Putamen (tissue), 1 donor: ENCODE data around the gene MSMP.

Source experiments
- DNase-seq: peaks from one replicate; pipeline ENCODE4 v3.0.0-alpha.2; 2016; ENCODE audit warnings: low spot score

Gene MSMP, protein sequence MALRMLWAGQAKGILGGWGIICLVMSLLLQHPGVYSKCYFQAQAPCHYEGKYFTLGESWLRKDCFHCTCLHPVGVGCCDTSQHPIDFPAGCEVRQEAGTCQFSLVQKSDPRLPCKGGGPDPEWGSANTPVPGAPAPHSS

GRCh38 chr9:35754264-35754663 is at the start of gene MSMP:
Gene MSMP (minus strand): TSS chr9:35754276. CDS start chr9:35754129, 147 bp downstream.
- DNase-seq, result no peak

DNA sequence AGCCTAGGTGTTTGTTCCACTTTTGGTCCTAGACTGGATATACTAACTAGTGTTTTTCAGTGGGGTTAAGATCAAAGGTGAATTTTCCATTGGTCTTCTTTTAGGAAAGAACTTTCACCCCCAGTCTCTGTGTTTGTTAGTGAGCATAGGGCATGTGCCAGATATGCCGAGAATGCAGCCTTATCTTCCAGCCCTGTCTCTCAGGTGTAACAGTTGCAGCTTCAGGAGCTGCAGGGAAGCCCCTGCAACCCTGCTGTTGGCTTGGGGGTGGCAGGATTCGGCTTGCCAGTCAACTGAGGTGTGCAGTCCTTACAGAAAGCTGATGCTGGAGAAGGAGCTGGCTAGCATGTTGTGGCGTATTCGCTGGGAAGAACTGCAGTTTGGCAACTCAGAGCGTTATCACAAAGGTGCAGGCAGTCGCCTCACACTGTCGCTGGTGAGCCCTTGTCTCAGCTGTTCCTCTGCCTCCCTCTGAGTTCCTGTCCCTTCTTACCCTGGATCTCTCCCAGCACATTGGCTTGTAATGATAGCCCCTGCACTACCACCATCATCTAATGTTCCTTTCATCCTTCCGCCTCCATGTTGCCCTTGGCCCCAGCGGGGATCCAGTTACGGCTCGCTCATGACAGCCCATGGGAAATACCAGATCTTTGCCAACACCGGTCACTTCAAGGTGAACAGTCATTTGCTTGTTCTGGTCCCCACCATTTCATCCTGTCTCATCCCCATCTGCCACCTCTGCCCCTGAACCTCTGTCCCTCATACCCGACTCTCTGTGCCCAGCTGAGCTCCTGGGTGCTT is 47.5 kb upstream of the MSMP start:
- DNase-seq, result no peak

DNA sequence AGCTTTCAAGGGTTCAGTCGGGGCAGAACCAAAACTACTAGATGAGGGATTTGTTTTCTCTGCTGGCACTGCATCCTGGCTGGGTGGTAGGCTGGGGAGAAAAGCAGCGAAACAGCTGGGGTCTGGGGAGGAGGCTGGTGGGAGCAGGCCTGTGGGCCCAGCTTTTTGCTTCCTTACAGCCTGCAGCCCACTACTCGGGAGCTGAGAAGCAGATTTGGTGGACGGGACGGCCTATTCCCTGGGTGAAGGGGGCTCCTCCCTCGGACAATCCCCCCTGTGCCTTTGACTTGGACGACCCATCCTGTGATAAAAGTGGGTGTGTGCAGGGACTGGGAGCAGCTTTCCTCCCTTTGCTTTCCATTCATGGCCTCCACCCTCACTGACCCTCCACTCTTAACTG is 46.5 kb upstream of the MSMP start:
- DNase-seq, result no peak

DNA sequence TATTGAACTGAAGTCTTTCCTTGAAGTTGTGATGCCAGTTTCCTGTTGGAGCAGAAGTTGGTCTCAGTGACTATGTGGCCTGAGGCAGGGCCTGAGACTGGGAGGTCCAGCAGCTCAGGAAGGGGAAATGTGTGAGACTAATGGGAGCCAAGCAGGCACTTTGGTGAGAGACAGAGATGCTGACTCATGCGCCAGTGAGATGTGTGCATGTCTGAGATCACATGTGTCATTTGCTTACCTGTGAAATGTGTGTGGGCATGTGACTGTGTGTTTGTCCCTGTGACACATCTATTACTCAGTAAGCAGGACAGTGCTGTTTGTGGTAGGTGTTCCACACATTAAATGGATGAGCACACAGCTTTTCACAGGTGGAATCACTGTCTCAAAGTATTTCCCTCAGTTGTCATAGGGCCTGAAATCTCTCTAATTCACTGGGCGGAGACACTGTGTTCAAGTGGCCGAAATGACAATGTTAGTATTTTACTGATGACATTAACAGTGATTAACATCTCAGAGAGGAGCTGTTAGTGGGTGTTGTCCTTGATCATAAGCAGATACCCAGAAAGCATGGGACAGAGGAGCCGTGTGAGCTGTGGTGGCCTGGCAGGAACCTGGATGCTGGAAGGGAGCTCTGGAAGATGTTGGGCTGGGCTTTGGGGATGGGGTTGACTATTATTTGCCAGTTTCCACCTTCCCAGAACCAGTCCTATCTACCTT is 44.7 kb upstream of the MSMP start:
- DNase-seq, result no peak

DNA sequence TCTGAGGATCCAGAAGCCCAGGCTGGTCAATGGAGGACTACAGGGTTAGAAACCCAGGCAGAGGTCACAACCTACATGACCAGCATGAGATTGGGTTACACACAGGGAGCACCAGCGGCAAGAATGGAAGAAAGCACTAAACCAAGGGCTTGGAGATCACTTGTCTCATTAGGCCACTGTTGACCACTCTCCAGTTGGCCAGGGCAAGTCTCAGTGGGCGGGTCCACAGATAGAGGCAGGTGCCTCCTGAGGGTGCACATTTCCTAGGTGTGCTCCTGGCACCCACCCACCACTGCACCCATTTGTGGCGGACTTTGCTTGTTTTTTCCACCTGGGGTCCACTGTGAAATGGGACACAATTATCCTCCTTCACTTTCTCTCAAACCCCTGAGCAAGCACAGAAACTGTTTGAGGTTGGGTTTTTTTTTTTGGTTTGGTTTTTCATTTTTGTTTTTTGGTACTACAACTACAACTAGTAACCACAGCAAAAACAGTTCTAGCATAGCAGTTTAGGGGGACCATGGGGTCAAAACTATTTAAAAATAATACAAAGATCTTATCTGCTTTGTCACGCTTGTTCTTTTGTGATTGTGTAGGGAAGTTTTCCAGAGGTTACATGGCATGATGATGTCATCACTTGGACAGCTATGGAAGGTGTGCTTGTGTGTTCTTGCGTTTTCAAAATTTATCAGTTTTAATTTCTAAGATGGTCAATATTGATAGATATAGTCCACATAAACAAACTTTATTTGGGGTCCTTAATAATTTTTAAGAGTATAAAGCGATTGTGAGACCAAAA is 43.4 kb upstream of the MSMP start:
- DNase-seq, result no peak

DNA sequence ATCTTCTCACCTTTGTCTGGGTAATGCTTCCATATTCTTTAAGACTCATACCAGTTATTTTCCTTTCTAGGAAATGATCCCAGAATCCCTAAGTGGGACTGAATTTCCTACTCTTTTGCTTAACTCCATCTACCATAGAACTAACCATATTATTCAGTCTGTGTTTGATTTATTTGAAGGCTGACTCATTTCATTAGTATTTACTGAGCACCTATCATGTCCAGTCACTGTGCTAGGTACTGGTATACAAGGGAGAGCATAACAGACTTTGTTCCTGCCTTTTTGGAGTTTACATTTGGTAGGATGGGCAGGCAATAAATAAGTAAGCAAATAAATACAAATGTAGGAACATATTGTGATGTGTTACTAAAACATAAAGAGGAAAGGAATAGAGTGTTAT is 41.6 kb upstream of the MSMP start:
- DNase-seq, result no peak

GRCh38 chr9:35793461-35793860 is 39.4 kb upstream of the MSMP start:
- no peak for DNase-seq

DNA sequence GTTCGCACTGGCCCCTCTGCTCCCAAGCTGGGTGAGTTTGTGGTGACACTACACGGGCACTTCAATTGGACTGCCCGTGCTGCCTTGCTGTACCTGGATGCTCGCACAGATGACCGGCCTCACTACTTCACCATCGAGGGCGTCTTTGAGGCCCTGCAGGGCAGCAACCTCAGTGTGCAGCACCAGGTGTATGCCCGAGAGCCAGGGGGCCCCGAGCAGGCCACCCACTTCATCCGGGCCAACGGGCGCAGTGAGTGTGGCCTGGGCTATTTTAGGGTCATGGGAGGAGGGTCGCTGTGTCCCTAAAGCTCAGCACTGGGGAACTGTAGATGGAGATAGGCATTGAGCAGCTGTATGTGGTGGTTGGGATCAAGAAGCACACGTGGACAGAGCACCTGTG is 38.8 kb upstream of the MSMP start:
- DNase-seq, result no peak

DNA sequence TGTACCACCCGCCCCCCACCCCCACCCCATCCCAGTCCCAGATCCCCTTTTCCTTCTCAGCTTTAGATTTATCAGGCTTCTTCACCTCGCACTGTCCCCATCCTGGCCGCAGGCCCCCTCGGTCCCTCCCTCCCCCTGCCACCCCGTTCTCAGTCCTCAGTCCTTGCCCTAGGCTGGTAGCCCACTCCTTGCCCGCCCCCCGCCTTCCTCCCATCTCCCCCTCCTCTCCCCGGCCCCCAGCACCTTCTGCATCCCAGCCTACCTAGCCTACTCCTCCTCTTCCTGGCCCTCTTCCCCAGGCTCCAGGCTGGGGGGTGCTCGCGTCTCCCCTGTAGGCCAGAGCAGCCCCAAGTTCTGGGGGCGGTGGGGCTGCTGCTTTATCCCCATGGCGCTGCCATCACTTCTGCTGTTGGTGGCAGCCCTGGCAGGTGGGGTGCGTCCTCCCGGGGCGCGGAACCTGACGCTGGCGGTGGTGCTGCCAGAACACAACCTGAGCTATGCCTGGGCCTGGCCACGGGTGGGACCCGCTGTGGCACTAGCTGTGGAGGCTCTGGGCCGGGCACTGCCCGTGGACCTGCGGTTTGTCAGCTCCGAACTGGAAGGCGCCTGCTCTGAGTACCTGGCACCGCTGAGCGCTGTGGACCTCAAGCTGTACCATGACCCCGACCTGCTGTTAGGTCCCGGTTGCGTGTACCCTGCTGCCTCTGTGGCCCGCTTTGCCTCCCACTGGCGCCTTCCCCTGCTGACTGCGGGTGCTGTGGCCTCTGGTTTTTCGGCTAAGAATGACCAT is 38.1 kb upstream of the MSMP start:
- no peak for DNase-seq

- no peak for DNase-seq
These were observed 37.3 kb upstream of the MSMP start, which contains the start of gene NPR2 for GRCh38 chr9:35791297-35791921. Gene NPR2 (plus strand): TSS chr9:35791591. CDS start chr9:35792409, 818 bp downstream.

- peak; percentile 80 for DNase-seq
These were observed 36.6 kb upstream of the MSMP start for GRCh38 chr9:35790385-35791296.

GRCh38 chr9:35790025-35790384 is 35.9 kb upstream of the MSMP start:
- no peak for DNase-seq

DNA sequence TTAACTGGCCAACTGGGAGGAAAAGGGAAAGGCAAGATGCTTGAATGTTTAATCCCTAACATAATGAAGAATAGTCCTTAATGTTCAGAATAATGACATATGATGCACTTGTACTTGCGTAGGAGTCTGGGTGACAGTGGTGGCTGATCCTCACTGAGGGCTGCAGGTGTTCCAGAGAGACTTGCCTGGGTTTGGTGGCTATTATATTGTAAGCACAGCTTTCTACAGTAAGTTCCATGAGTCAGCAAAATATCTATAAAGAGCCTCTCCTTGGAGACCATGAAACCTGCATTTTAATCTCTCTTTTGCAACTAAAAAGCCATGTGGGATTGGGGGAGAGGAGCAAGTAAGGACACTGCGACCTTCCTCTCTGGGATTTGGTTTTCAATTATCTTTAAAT is 35.5 kb upstream of the MSMP start:
- DNase-seq, result no peak

- no peak for DNase-seq
These were observed 29.3 kb upstream of the MSMP start for GRCh38 chr9:35783418-35783817.

GRCh38 chr9:35781066-35781465 is 27.0 kb upstream of the MSMP start:
- DNase-seq, result no peak

GRCh38 chr9:35778496-35778895 is 24.4 kb upstream of the MSMP start:
- no peak for DNase-seq

DNA sequence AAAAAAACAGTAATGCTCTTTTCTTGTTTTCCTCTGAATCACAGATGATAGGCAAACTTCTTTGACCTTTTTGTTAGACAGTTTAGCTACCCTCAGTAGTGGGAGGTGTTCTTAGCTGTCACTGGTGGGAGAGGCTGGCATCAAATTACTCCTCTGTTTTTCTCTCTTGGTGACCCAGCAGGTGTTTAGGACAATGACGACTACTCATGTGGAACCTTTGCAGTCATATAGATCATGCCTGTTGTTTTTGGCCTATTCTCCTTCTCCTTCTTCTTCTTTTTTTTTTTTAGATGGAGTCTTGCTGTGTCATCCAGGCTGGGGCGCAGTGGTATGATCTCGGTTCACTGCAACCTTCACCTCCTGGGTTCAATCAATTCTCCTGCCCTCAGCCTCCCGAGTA is 21.9 kb upstream of the MSMP start:
- DNase-seq, result no peak

- no peak for DNase-seq
These were observed 21.0 kb upstream of the MSMP start for GRCh38 chr9:35774907-35775635.

GRCh38 chr9:35771943-35772342 is 17.9 kb upstream of the MSMP start:
- DNase-seq, result no peak
